DMS 273 (cell line): ENCODE results near the gene SLCO3A1.
A peak's percentile ranks its signal among the peaks of the same experiment; 100 is the strongest.

Source experiments
- DNase-seq: peaks from one replicate; lab custom pipeline; 2025; ENCODE audit not compliant: unreplicated experiment; lab: John Stamatoyannopoulos, UW

SLCO3A1 gene

GRCh38 chr15:92153620-92154019 lies 300.1 kb downstream of the SLCO3A1 start:
- no peak for DNase-seq

- no peak for DNase-seq
Measured at GRCh38 chr15:92155934-92156333, 302.4 kb downstream of the SLCO3A1 start.

- DNase-seq: no peak
Measured at GRCh38 chr15:92157666-92158298, 304.3 kb downstream of the SLCO3A1 start.

- no peak for DNase-seq
Measured at GRCh38 chr15:92158426-92158825, 304.9 kb downstream of the SLCO3A1 start.

GRCh38 chr15:92159481-92159880 lies 306.0 kb downstream of the SLCO3A1 start:
- no peak for DNase-seq

GRCh38 chr15:92159906-92160841 lies 306.7 kb downstream of the SLCO3A1 start:
- peak; percentile 18 for DNase-seq

GRCh38 chr15:92161039-92161670 lies 307.6 kb downstream of the SLCO3A1 start:
- DNase-seq: no peak

- DNase-seq: no peak
Measured at GRCh38 chr15:92162657-92163056, 309.1 kb downstream of the SLCO3A1 start.

GRCh38 chr15:92163641-92164040 lies 310.1 kb downstream of the SLCO3A1 start:
- no peak for DNase-seq

- no peak for DNase-seq
Measured at GRCh38 chr15:92164327-92165000, 311.0 kb downstream of the SLCO3A1 start.

GRCh38 chr15:92165001-92165346 lies 311.5 kb downstream of the SLCO3A1 start:
- no peak for DNase-seq

GRCh38 chr15:92166029-92166428 lies 312.5 kb downstream of the SLCO3A1 start:
- DNase-seq: no peak

- peak; percentile 20 for DNase-seq
Measured at GRCh38 chr15:92166751-92167405, 313.4 kb downstream of the SLCO3A1 start.

GRCh38 chr15:92167451-92167850 lies 313.9 kb downstream of the SLCO3A1 start:
- no peak for DNase-seq

- no peak for DNase-seq
Measured at GRCh38 chr15:92168066-92168683, 314.7 kb downstream of the SLCO3A1 start.

- DNase-seq: no peak
Measured at GRCh38 chr15:92170897-92171296, 317.4 kb downstream of the SLCO3A1 start.

- DNase-seq: peak; percentile 54
Measured at GRCh38 chr15:92178911-92179310, 325.4 kb downstream of the SLCO3A1 start.

GRCh38 chr15:92184142-92184541 lies 330.6 kb downstream of the SLCO3A1 start:
- DNase-seq: peak; percentile 20

- DNase-seq: no peak
Measured at GRCh38 chr15:92184679-92185230, 331.2 kb downstream of the SLCO3A1 start.

- no peak for DNase-seq
Measured at GRCh38 chr15:92187975-92188374, 334.5 kb downstream of the SLCO3A1 start.
